WTC11 (cell line): ENCODE results near the gene FOXA3. TPM values are rescaled to one million over a fixed set of nuclear protein-coding genes. Genes with fewer than 3 reads are reported as not detected.

Experiments
- ATAC-seq: fragments of 200-7000 bp; cut with Tn5 transposase; 2 replicates; pipeline ENCODE4 v1.10.0; 2021; ENCODE audit warnings: mild to moderate bottlenecking, moderate library complexity
- CTCF ChIA-PET: fragments of 300-600 bp; sonication (Branson Sonifier 250); formaldehyde crosslinking; loops from one replicate; lab custom pipeline; 2021; ENCODE audit warnings: antibody characterized with exemption; lab: Charles Lee
- POLR2A ChIA-PET: fragments of 350-600 bp; sonication (Branson Sonifier 250); formaldehyde crosslinking; loops from one replicate; lab custom pipeline; 2021; ENCODE audit warnings: antibody characterized with exemption; lab: Charles Lee
- DNase-seq: peaks from one replicate; pipeline ENCODE4 v3.0.0; 2021; ENCODE audit warnings: low spot score
- H3K27ac Mint-ChIP-seq: 2 replicates; pipeline ENCODE4 v1.8.0; 2021; ENCODE audit warnings: mixed read lengths
- H3K27me3 Mint-ChIP-seq: 2 replicates; pipeline ENCODE4 v1.8.0; 2021; ENCODE audit warnings: low read depth, mild to moderate bottlenecking, moderate library complexity, mixed read lengths
- H3K36me3 Mint-ChIP-seq: 2 replicates; pipeline ENCODE4 v1.8.0; 2021; ENCODE audit warnings: mixed read lengths
- H3K4me1 Mint-ChIP-seq: 2 replicates; pipeline ENCODE4 v1.8.0; 2022; ENCODE audit warnings: mixed read lengths
- H3K4me3 Mint-ChIP-seq: 2 replicates; pipeline ENCODE4 v1.8.0; 2021; ENCODE audit warnings: mild to moderate bottlenecking, moderate library complexity, mixed read lengths
- H3K9me3 Mint-ChIP-seq: 2 replicates; pipeline ENCODE4 v1.8.0; 2021; ENCODE audit warnings: mixed read lengths
- ESRRA ChIP-seq: sonication (generic); formaldehyde crosslinking; IDR thresholded peaks from 2 replicates; pipeline ENCODE4 v1.8.1; 2022; ENCODE audit warnings: mild to moderate bottlenecking, missing genetic modification reagents, borderline replicate concordance
- FOXK1 ChIP-seq: sonication (generic); formaldehyde crosslinking; IDR thresholded peaks from 2 replicates; pipeline ENCODE4 v1.8.0; 2022; ENCODE audit warnings: mild to moderate bottlenecking, moderate library complexity, missing genetic modification reagents
- GABPB1 ChIP-seq: sonication (generic); formaldehyde crosslinking; IDR thresholded peaks from 2 replicates; pipeline ENCODE4 v1.8.1; 2023; ENCODE audit warnings: mild to moderate bottlenecking, missing genetic modification reagents
- HMGXB4 ChIP-seq: sonication (generic); formaldehyde crosslinking; IDR thresholded peaks from 2 replicates; pipeline ENCODE4 v1.8.1; 2023; ENCODE audit warnings: mild to moderate bottlenecking, moderate library complexity, missing genetic modification reagents
- IRF1 ChIP-seq: sonication (generic); formaldehyde crosslinking; IDR thresholded peaks from 2 replicates; pipeline ENCODE4 v1.8.0; 2023; ENCODE audit warnings: missing genetic modification reagents
- IRF2 ChIP-seq: sonication (generic); formaldehyde crosslinking; IDR thresholded peaks from 2 replicates; pipeline ENCODE4 v1.8.0; 2022; ENCODE audit warnings: low read depth, missing genetic modification reagents, borderline replicate concordance
- MAX ChIP-seq: sonication (generic); formaldehyde crosslinking; IDR thresholded peaks from 2 replicates; pipeline ENCODE4 v1.8.0; 2022; ENCODE audit warnings: mild to moderate bottlenecking, missing genetic modification reagents
- MXD4 ChIP-seq: fragments of 250-450 bp; sonication (Bioruptor Pico); IDR thresholded peaks from 2 replicates; pipeline ENCODE4 v1.8.0; 2021; ENCODE audit warnings: mild to moderate bottlenecking, moderate library complexity, borderline replicate concordance
- NFE2L1 ChIP-seq: sonication (generic); formaldehyde crosslinking; IDR thresholded peaks from 2 replicates; pipeline ENCODE4 v1.8.1; 2023; ENCODE audit warnings: missing genetic modification reagents
- NFYB ChIP-seq: sonication (generic); formaldehyde crosslinking; conservative IDR thresholded peaks from 2 replicates; pipeline ENCODE4 v1.8.0; 2022; ENCODE audit warnings: low read depth, missing genetic modification reagents
- STAT6 ChIP-seq: sonication (generic); formaldehyde crosslinking; conservative IDR thresholded peaks from 2 replicates; pipeline ENCODE4 v1.8.1; 2023; ENCODE audit warnings: mild to moderate bottlenecking, low read depth, missing genetic modification reagents, moderate library complexity
- TCF7 ChIP-seq: sonication (generic); formaldehyde crosslinking; IDR thresholded peaks from 2 replicates; pipeline ENCODE4 v1.8.0; 2022; ENCODE audit warnings: mild to moderate bottlenecking, low read depth, missing genetic modification reagents, moderate library complexity
- TP53 ChIP-seq: sonication (generic); formaldehyde crosslinking; IDR thresholded peaks from 2 replicates; pipeline ENCODE4 v1.8.1; 2023; ENCODE audit warnings: mild to moderate bottlenecking, missing genetic modification reagents
- ZBTB21 ChIP-seq: sonication (generic); formaldehyde crosslinking; IDR thresholded peaks from 2 replicates; pipeline ENCODE4 v1.8.1; 2023; ENCODE audit warnings: mild to moderate bottlenecking, missing genetic modification reagents, borderline replicate concordance
- ZNF281 ChIP-seq: sonication (generic); formaldehyde crosslinking; IDR thresholded peaks from 2 replicates; pipeline ENCODE4 v1.8.0; 2023; ENCODE audit warnings: mild to moderate bottlenecking, missing genetic modification reagents
- total RNA-seq: library from RNA; stranded (reverse); gene quantifications from 3 replicates; pipeline ENCODE4 v1.2.3, GENCODE V29; 2021

Gene FOXA3
- total RNA-seq, 1 experiment from 2014 or later: 20.7 TPM

- no peaks in the 10 kb centered on the region for H3K4me1 Mint-ChIP-seq
- no peaks in the 10 kb centered on the region for H3K27me3 Mint-ChIP-seq
- no peak overlapping the region for H3K27ac Mint-ChIP-seq
- ATAC-seq: no peak
- DNase-seq: no peak
- POLR2A ChIA-PET: interaction anchor here (0.6 kb wide), 1 partner anchor 537 kb away, joined by 7 read pairs; no protein-coding TSS in a partner anchor
- TF ChIP-seq GABPB1 (no peak), MXD4 (CRISPR knock-in tag) (no peak), ZBTB21 (CRISPR knock-in tag) (no peak), ESRRA (CRISPR knock-in tag) (no peak), HMGXB4 (CRISPR knock-in tag) (no peak)
- H3K4me3 Mint-ChIP-seq: no peak overlapping the region
- CTCF ChIA-PET: interaction anchor here (6.2 kb wide), 1 partner anchor 36 kb away, joined by 29 read pairs; no protein-coding TSS in a partner anchor
- H3K9me3 Mint-ChIP-seq: no peaks in the 10 kb centered on the region
- H3K36me3 Mint-ChIP-seq: peaks cover 43% of the 10 kb centered on the region
These were observed 11.1 kb upstream of the FOXA3 start for GRCh38 chr19:45852983-45853382.

- Mint-ChIP-seq H3K9me3 (no peaks in the 10 kb centered on the region), H3K36me3 (peaks cover 45% of the 10 kb centered on the region), H3K4me1 (no peaks in the 10 kb centered on the region), H3K27ac (no peak overlapping the region), H3K27me3 (no peaks in the 10 kb centered on the region), H3K4me3 (no peak overlapping the region)
- POLR2A ChIA-PET: no interaction called here
- ATAC-seq: no peak
- CTCF ChIA-PET: interaction anchor here (1.2 to 6.2 kb wide), 3 partner anchors 10 to 55 kb away, joined by 3 to 29 read pairs (median 5); partner anchors contain the start of gene FOXA3
- DNase-seq: no peak
- TF ChIP-seq STAT6 (CRISPR knock-in tag) (no peak), HMGXB4 (CRISPR knock-in tag) (no peak), IRF2 (CRISPR knock-in tag) (no peak), TCF7 (CRISPR knock-in tag) (no peak), ZNF281 (no peak), NFYB (no peak), NFE2L1 (CRISPR knock-in tag) (no peak), IRF1 (CRISPR knock-in tag) (no peak), FOXK1 (CRISPR knock-in tag) (no peak), MAX (no peak), TP53 (CRISPR knock-in tag) (no peak)
These were observed 9.9 kb upstream of the FOXA3 start for GRCh38 chr19:45854167-45854778.
